Astrocyte of the cerebellum (primary cell): ENCODE results near the gene UACA.

Experiments used
- DNase-seq: peaks from one replicate; pipeline ENCODE4 v3.0.0-alpha.2; 2011; ENCODE audit warnings: low read depth
- H3K4me3 ChIP-seq: 2 replicates; pipeline ENCODE4 v1.5.1; 2011; ENCODE audit warnings: mild to moderate bottlenecking, low read depth, low read length, moderate library complexity
- in situ Hi-C: cut with HindIII; loops from 2 replicates; pipeline ENCODE4 v1.10.0; 2017; ENCODE audit warnings: low sequenced_read_pairs
- TF ChIP-seq, protein P1 (sequence below): IDR thresholded peaks from 2 replicates; pipeline ENCODE4 v1.5.1; 2012; ENCODE audit warnings: low read length, low read depth, moderate library complexity, mild to moderate bottlenecking; ENCODE audit errors: missing control alignments

Gene UACA

DNA sequence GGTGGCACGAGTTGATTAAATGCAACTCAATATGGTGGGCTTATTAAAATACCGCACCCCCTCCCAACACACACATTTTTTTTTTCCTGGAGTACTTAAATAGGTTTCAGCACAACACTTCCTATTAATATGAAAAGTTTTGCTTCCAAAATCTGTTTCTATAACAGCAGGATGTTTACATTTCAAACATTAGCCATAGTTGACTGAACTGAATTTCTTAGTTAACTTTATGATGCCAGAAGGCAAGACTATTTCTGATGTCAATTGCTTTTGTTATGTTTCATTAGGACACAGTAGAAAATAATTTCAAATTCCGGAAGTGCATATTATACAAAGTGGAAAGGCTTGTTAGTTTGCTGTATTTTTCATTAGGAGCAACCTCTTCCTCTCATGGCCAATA lies 104.7 kb downstream of the UACA start:
- TF ChIP-seq, protein P1, sequence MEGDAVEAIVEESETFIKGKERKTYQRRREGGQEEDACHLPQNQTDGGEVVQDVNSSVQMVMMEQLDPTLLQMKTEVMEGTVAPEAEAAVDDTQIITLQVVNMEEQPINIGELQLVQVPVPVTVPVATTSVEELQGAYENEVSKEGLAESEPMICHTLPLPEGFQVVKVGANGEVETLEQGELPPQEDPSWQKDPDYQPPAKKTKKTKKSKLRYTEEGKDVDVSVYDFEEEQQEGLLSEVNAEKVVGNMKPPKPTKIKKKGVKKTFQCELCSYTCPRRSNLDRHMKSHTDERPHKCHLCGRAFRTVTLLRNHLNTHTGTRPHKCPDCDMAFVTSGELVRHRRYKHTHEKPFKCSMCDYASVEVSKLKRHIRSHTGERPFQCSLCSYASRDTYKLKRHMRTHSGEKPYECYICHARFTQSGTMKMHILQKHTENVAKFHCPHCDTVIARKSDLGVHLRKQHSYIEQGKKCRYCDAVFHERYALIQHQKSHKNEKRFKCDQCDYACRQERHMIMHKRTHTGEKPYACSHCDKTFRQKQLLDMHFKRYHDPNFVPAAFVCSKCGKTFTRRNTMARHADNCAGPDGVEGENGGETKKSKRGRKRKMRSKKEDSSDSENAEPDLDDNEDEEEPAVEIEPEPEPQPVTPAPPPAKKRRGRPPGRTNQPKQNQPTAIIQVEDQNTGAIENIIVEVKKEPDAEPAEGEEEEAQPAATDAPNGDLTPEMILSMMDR = no peak
- in situ Hi-C loops = no loop called here
- no peak for DNase-seq
- H3K4me3 ChIP-seq = no peak overlapping the region

DNA sequence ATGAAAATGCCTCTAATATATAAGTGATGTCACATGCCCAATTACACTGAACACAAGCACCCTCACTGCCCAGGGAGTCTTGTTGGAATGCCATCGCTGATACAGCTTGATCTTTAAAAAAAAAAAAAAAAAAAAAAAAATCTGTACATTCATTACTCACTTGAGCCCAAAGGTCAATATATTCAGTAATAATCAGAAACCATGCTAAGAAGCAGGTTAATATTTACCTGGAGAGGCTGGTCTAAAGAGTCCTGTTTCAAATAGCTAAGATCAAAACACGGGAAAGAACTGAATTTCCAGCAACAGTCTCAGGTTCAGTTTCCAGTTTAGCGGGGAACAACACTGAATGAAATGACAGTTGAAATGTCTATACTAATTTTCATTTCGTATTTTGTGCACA lies 109.9 kb downstream of the UACA start:
- in situ Hi-C loops = no loop called here
- TF ChIP-seq, protein P1 = no peak
- H3K4me3 ChIP-seq = no peak overlapping the region
- DNase-seq = no peak

DNA sequence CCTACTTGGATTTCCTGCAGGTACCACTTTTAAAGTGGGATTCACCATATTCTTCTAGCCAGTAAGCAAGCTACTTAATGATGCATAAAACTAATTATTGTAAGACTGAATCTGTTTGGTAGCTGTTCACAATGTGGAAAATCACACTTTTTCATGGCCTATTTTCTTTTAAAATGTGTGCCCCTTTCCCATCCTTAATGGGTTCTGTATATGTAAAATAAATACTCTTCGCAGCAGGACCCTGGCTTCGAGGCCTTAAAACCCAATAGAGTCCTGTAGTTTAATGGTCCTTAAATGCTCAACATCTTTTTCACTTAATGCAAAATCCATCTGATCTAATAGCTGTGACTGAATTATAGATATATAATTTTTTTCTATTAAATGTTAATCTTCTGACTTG lies 111.0 kb downstream of the UACA start:
- TF ChIP-seq, protein P1 = no peak
- H3K4me3 ChIP-seq = no peak overlapping the region
- in situ Hi-C loops = no loop called here
- DNase-seq = no peak

DNA sequence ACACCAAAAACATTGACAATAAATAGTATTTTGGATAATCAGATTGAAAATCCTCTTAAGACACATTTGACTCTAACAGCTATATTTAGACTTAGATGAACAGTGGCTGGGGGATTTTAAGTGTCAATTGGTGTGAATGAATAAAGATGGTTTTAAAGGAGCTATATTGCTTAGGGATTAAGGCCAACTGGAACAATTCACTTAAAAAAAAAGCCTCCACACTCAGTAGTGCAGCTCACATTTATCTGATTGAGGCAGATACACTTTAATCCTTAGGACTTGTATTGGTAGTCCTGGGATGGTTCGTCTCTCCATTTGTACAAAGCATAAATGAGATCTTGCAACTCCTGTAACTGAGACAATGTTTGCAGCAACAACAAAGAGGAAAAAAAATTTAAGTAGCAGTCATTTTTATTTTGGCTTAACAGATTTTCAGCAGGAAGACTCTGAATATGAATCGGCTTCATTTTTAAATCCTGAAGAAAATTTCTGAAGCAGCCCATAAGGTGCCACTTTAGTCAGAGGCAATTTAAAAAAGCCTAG lies 112.0 kb downstream of the UACA start:
- in situ Hi-C loops = no loop called here
- TF ChIP-seq, protein P1 = no peak

DNA sequence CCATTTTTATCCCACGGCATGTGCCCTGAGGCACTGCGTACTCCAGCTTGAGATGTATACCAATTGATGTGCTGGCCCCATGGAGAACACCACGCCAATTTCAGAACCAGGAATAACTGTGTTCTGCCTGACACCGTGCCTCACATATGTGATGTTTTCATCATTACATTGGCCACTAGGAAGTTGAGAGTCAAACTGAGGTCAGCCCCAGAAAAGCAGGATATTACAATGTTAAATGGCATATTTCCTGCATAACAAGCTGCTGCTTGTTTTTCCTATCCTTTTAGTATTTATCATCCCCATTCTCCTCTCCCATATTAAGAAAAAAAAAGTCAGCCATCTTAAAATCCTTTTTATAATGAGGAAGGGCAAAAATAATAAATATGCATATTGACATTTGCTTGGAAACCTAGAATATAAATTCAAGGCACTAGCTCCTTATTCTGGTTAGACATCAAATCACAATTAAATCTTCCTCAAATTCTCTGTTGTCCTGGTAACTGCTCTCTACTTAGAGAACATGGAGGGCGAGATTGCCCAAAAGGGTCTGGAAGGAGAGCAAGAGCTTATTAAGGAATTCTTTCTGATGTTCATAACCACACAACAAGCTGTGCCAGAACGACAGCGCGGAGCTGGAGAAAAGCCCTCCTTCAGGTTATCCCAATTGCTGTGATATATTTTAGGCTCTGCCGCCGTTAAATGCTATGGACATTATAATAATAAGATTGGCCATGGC lies 112.6 kb downstream of the UACA start:
- TF ChIP-seq, protein P1 = no peak
- in situ Hi-C loops = no loop called here
- no peak for DNase-seq

More for the DNA sequence above, 112.0 kb downstream of the UACA start:
- DNase-seq = no peak
- no peak overlapping the region for H3K4me3 ChIP-seq

DNA sequence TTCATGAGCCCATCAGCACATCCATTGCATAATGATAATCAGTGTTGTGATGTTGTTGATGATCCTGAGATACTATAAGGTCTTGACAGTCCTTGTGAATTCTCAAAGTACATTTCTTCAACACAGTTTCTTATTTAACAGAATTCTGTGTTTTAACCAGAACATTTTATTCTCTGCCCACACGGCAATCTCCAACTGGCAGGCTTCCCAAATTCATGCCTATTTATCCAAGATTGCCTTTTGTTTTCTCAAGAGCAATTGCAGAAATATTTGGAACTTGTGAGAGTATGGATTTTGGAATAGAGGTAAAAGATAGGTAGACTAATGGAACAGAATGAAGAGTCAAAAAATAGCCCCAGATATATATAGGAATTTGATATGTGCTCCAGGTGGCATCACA lies 116.0 kb downstream of the UACA start:
- no peak for DNase-seq
- H3K4me3 ChIP-seq = no peak overlapping the region
- TF ChIP-seq, protein P1 = no peak
- in situ Hi-C loops = no loop called here

More for the DNA sequence above, 112.6 kb downstream of the UACA start:
- H3K4me3 ChIP-seq = no peak overlapping the region
